ENCODE results near the gene KAT8. TPM values are rescaled to one million over a fixed set of nuclear protein-coding genes. Genes with fewer than 3 reads are reported as not detected.
A peak's percentile ranks its signal among the peaks of the same experiment; 100 is the strongest.

KAT8 gene
- total RNA-seq, 2 donors from 2014 or later: 51.0 to 55.8 TPM

DNA sequence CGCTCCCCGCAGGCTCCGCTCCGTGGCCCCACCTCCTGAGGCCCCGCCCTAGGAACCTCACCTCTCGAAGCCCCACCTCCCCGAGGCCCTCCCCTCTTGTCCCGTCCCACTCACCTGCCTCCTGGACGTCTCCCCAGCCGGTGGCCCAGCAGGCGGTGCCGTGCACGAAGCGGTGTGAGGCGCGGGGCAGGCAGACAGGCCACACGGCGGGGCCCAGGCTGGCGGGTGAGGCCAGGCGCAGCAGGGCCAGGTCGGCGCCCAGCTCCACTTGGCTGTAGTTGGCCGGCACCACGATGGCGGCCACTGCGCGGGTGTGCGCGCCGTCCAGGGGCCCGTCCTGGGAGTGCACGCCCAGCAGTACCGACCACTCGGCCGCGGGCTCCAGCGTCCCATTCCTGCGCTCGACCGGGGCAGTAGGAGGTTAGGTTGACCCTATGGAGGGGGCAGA is 30.8 kb downstream of the KAT8 start:
- TF ChIP-seq, protein P1, sequence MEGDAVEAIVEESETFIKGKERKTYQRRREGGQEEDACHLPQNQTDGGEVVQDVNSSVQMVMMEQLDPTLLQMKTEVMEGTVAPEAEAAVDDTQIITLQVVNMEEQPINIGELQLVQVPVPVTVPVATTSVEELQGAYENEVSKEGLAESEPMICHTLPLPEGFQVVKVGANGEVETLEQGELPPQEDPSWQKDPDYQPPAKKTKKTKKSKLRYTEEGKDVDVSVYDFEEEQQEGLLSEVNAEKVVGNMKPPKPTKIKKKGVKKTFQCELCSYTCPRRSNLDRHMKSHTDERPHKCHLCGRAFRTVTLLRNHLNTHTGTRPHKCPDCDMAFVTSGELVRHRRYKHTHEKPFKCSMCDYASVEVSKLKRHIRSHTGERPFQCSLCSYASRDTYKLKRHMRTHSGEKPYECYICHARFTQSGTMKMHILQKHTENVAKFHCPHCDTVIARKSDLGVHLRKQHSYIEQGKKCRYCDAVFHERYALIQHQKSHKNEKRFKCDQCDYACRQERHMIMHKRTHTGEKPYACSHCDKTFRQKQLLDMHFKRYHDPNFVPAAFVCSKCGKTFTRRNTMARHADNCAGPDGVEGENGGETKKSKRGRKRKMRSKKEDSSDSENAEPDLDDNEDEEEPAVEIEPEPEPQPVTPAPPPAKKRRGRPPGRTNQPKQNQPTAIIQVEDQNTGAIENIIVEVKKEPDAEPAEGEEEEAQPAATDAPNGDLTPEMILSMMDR (conservative IDR thresholded peaks at IDR 0.05): no peak
- Histone ChIP-seq H3K27me3 (ENCODE audit: control insufficient read depth, insufficient read depth, low read length, poor library complexity, severe bottlenecking) (peaks cover 20% of the 10 kb centered on the region), H3K4me1 (ENCODE audit: control insufficient read depth, insufficient read depth, low read length) (no peaks in the 10 kb centered on the region), H3K36me3 (ENCODE audit: control insufficient read depth, insufficient read depth, low read length) (no peaks in the 10 kb centered on the region), H3K27ac (ENCODE audit: low read depth, low read length) (no peak overlapping the region), H3K9ac (ENCODE audit: extremely low read depth, low read length, poor library complexity, severe bottlenecking) (no peak overlapping the region), H3K4me3 (ENCODE audit: low read length) (no peak overlapping the region), H3K9me3 (ENCODE audit: control insufficient read depth, low read length) (no peaks in the 10 kb centered on the region)
- Mint-ChIP-seq H3K36me3 (ENCODE audit: low read depth) (no peaks in the 10 kb centered on the region), H3K4me1 (no peaks in the 10 kb centered on the region), H3K27me3 (ENCODE audit: insufficient read depth) (peaks cover 58% of the 10 kb centered on the region), H3K27ac (no peak overlapping the region), H3K9me3 (no peaks in the 10 kb centered on the region), H3K4me3 (peak overlapping the region; percentile 42)
- peak; percentile 87 for DNase-seq
- 57% methylated on average over 40 of the region's 40 CpGs; no CpG with 5 or more reads in 1 of the 2 experiments for WGBS, 2 experiments (ENCODE audit: insufficient coverage in 1 of 2, insufficient read length in 1 of 2)

DNA sequence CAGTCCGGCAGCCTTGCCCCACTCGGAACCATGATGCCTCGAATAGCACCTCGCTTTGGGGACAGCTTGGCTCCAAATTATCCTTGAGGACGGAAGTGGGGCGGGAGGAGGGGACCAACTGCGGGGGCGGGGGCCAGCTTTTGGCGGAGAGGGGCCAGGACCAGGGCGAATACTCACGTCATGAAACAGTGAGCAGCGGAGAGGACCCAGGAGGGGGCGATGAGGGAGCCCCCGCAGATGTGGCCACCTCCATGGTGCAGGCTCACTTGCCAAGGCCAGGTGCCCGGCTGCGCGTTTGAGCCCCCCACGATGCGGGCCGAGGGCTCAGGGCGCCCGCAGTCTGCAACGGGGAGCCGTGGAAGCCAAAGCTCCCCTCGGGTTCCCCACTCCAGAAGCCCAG is 31.4 kb downstream of the KAT8 start:
- DNase-seq: peak; percentile 41
- H3K27ac Mint-ChIP-seq: no peak overlapping the region
- H3K4me3 ChIP-seq (ENCODE audit: low read length): no peak overlapping the region
- H3K27me3 Mint-ChIP-seq (ENCODE audit: insufficient read depth): peaks cover 56% of the 10 kb centered on the region
- H3K27me3 ChIP-seq (ENCODE audit: control insufficient read depth, insufficient read depth, low read length, poor library complexity, severe bottlenecking): peaks cover 20% of the 10 kb centered on the region
- peak overlapping the region; percentile 42 for H3K4me3 Mint-ChIP-seq
- H3K9me3 Mint-ChIP-seq: no peaks in the 10 kb centered on the region
- no peaks in the 10 kb centered on the region for H3K36me3 Mint-ChIP-seq (ENCODE audit: low read depth)
- no peaks in the 10 kb centered on the region for H3K9me3 ChIP-seq (ENCODE audit: control insufficient read depth, low read length)
- H3K9ac ChIP-seq (ENCODE audit: extremely low read depth, low read length, poor library complexity, severe bottlenecking): no peak overlapping the region
- no peaks in the 10 kb centered on the region for H3K4me1 Mint-ChIP-seq
- 95% methylated on average over 11 to 25 of the region's 25 CpGs for WGBS, 2 experiments (ENCODE audit: insufficient coverage in 1 of 2, insufficient read length in 1 of 2)
- TF ChIP-seq, protein P1 (conservative IDR thresholded peaks at IDR 0.05): no peak
- H3K36me3 ChIP-seq (ENCODE audit: control insufficient read depth, insufficient read depth, low read length): no peaks in the 10 kb centered on the region
- H3K27ac ChIP-seq (ENCODE audit: low read depth, low read length): no peak overlapping the region
- H3K4me1 ChIP-seq (ENCODE audit: control insufficient read depth, insufficient read depth, low read length): no peaks in the 10 kb centered on the region

DNA sequence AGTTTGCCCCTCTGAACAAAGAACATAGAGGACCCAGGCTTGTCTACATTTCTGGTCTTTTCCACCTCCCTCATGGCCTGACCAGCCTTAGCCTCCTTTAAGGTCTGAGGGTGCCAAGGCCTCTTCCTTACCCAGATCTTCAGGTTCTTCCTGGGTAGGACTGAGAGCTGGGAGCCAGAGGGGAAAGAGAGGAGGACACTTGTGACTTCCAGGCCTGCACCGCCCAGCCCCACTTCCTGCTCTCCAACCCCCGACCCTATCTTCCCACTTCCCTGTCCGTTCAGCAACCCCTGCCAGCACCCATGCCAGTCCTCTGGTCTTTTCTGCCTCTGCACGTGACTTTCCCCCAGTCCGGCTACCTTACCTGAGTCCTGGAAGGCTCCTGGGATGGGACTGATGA is 31.9 kb downstream of the KAT8 start:
- no peaks in the 10 kb centered on the region for H3K4me1 ChIP-seq (ENCODE audit: control insufficient read depth, insufficient read depth, low read length)
- no peaks in the 10 kb centered on the region for H3K9me3 Mint-ChIP-seq
- no peaks in the 10 kb centered on the region for H3K4me1 Mint-ChIP-seq
- peaks cover 20% of the 10 kb centered on the region for H3K27me3 ChIP-seq (ENCODE audit: control insufficient read depth, insufficient read depth, low read length, poor library complexity, severe bottlenecking)
- H3K36me3 ChIP-seq (ENCODE audit: control insufficient read depth, insufficient read depth, low read length): no peaks in the 10 kb centered on the region
- H3K9me3 ChIP-seq (ENCODE audit: control insufficient read depth, low read length): no peaks in the 10 kb centered on the region
- TF ChIP-seq, protein P1 (conservative IDR thresholded peaks at IDR 0.05): no peak
- peak; percentile 48 for DNase-seq
- WGBS, 2 experiments (ENCODE audit: insufficient coverage in 1 of 2, insufficient read length in 1 of 2): 86 to 94% methylated on average over 2 to 5 of the region's 5 CpGs
- no peak overlapping the region for H3K27ac ChIP-seq (ENCODE audit: low read depth, low read length)
- peaks cover 52% of the 10 kb centered on the region for H3K27me3 Mint-ChIP-seq (ENCODE audit: insufficient read depth)
- no peak overlapping the region for H3K4me3 ChIP-seq (ENCODE audit: low read length)
- no peaks in the 10 kb centered on the region for H3K36me3 Mint-ChIP-seq (ENCODE audit: low read depth)
- no peak overlapping the region for H3K27ac Mint-ChIP-seq
- no peak overlapping the region for H3K9ac ChIP-seq (ENCODE audit: extremely low read depth, low read length, poor library complexity, severe bottlenecking)
- H3K4me3 Mint-ChIP-seq: no peak overlapping the region

Measured in endodermal cell (in vitro differentiated cells).